HepG2 (cell line): ENCODE data around the gene PNKD.

Experiments
- ATF3 ChIP-seq: sonication (generic); formaldehyde crosslinking; IDR thresholded peaks from 2 replicates; pipeline ENCODE4 v1.4.0; 2020; ENCODE audit warnings: missing genetic modification reagents
- BRF2 ChIP-seq: sonication (generic); formaldehyde crosslinking; IDR thresholded peaks from 2 replicates; pipeline ENCODE4 v1.8.1; 2022; ENCODE audit warnings: mild to moderate bottlenecking, missing genetic modification reagents
- FIP1L1 ChIP-seq: fragments of 200-400 bp; formaldehyde crosslinking; IDR thresholded peaks from 2 replicates; pipeline ENCODE4 v1.6.1; 2018; ENCODE audit warnings: low read depth, mild to moderate bottlenecking, low read length, moderate library complexity, borderline replicate concordance; ENCODE audit not compliant: insufficient read depth
- JUN ChIP-seq: sonication (generic); formaldehyde crosslinking; IDR thresholded peaks from 2 replicates; pipeline ENCODE4 v1.4.0; 2020; ENCODE audit warnings: mild to moderate bottlenecking, missing genetic modification reagents
- MYNN ChIP-seq: sonication (generic); formaldehyde crosslinking; IDR thresholded peaks from 2 replicates; pipeline ENCODE4 v1.4.0; 2020; ENCODE audit warnings: mild to moderate bottlenecking, low read depth, missing genetic modification reagents
- SIX1 ChIP-seq: sonication (generic); formaldehyde crosslinking; IDR thresholded peaks from 2 replicates; pipeline ENCODE4 v1.4.0; 2020; ENCODE audit warnings: missing genetic modification reagents, borderline replicate concordance
- ZBTB33 ChIP-seq: sonication (generic); formaldehyde crosslinking; IDR thresholded peaks from 2 replicates; pipeline ENCODE4 v1.4.0; 2020; ENCODE audit warnings: missing genetic modification reagents
- ZNF143 ChIP-seq: sonication (generic); formaldehyde crosslinking; IDR thresholded peaks from 2 replicates; pipeline ENCODE4 v1.4.0; 2020; ENCODE audit warnings: missing genetic modification reagents
- ZNF850 ChIP-seq: sonication (generic); formaldehyde crosslinking; conservative IDR thresholded peaks from 2 replicates; pipeline ENCODE4 v1.9.0; 2021; ENCODE audit warnings: mild to moderate bottlenecking, missing genetic modification reagents

- TF ChIP-seq ZNF850 (CRISPR knock-in tag): no peak
- TF ChIP-seq FIP1L1: no peak
- no peak for TF ChIP-seq BRF2 (CRISPR knock-in tag)
- TF ChIP-seq SIX1 (CRISPR knock-in tag): no peak
- no peak for TF ChIP-seq JUN (CRISPR knock-in tag)
- TF ChIP-seq ZNF143: no peak
- TF ChIP-seq ZBTB33: no peak
- TF ChIP-seq MYNN (CRISPR knock-in tag): no peak
- no peak for TF ChIP-seq ATF3 (CRISPR knock-in tag)
Observed at GRCh38 chr2:218223046-218223445, 47.3 kb upstream of the PNKD start.
